ENCODE results near the gene ABHD18.
"Not testable (repeated sequence)": the region's sequence is repeated elsewhere in the genome, so short reads cannot be mapped to it uniquely, and the experiment has no call there.

ABHD18 gene

GRCh38 chr4:127922226-127922625 is 43.0 kb upstream of the ABHD18 start (continued):
- TF ChIP-seq BACH2 (CRISPR knock-in tag; IDR thresholded peaks at IDR 0.05; ENCODE audit: borderline replicate concordance) (no peak), ESRRG (CRISPR knock-in tag; IDR thresholded peaks at IDR 0.05) (no peak), ISL1 (CRISPR knock-in tag; IDR thresholded peaks at IDR 0.05) (no peak)

- not testable (repeated sequence) for ATAC-seq
Measured at GRCh38 chr4:127925720-127926119, 39.5 kb upstream of the ABHD18 start.

- no peak for ATAC-seq
- TF ChIP-seq BACH2 (CRISPR knock-in tag; IDR thresholded peaks at IDR 0.05; ENCODE audit: borderline replicate concordance) (no peak), CSDC2 (CRISPR knock-in tag; IDR thresholded peaks at IDR 0.05) (no peak), ESRRG (CRISPR knock-in tag; IDR thresholded peaks at IDR 0.05) (no peak), ZC3H10 (CRISPR knock-in tag; IDR thresholded peaks at IDR 0.05) (no peak), PATZ1 (CRISPR knock-in tag; IDR thresholded peaks at IDR 0.05; ENCODE audit: borderline replicate concordance) (no peak), OSR1 (CRISPR knock-in tag; IDR thresholded peaks at IDR 0.05) (no peak), ISL1 (CRISPR knock-in tag; IDR thresholded peaks at IDR 0.05) (no peak), TCF4 (CRISPR knock-in tag; IDR thresholded peaks at IDR 0.05; ENCODE audit: borderline replicate concordance) (no peak), ZFP30 (CRISPR knock-in tag; IDR thresholded peaks at IDR 0.05) (no peak), CSRNP3 (CRISPR knock-in tag; IDR thresholded peaks at IDR 0.05) (no peak), ARNTL (CRISPR knock-in tag; IDR thresholded peaks at IDR 0.05; ENCODE audit: borderline replicate concordance, low read depth) (no peak), SNAI2 (CRISPR knock-in tag; IDR thresholded peaks at IDR 0.05) (no peak), RARB (CRISPR knock-in tag; IDR thresholded peaks at IDR 0.05) (no peak), POU6F1 (CRISPR knock-in tag; IDR thresholded peaks at IDR 0.05; ENCODE audit: borderline replicate concordance, low read depth) (no peak), CREB5 (CRISPR knock-in tag; IDR thresholded peaks at IDR 0.05; ENCODE audit: low read depth) (no peak)
Measured at GRCh38 chr4:127930175-127930574, 35.0 kb upstream of the ABHD18 start.

- not testable (repeated sequence) for ATAC-seq
Measured at GRCh38 chr4:127931836-127932235, 33.4 kb upstream of the ABHD18 start.

- TF ChIP-seq ISL1 (CRISPR knock-in tag; IDR thresholded peaks at IDR 0.05) (peak; percentile 26; the same call in 1 of the 2 replicates), TSHZ2 (CRISPR knock-in tag; IDR thresholded peaks at IDR 0.05) (no peak)
- ATAC-seq = peak; percentile 78
Measured at GRCh38 chr4:127936974-127937373, 28.2 kb upstream of the ABHD18 start.
